Measurements from ENCODE around the gene YPEL2.
"Not testable (repeated sequence)": the region's sequence is repeated elsewhere in the genome, so short reads cannot be mapped to it uniquely, and the experiment has no call there.

YPEL2 gene

DNA sequence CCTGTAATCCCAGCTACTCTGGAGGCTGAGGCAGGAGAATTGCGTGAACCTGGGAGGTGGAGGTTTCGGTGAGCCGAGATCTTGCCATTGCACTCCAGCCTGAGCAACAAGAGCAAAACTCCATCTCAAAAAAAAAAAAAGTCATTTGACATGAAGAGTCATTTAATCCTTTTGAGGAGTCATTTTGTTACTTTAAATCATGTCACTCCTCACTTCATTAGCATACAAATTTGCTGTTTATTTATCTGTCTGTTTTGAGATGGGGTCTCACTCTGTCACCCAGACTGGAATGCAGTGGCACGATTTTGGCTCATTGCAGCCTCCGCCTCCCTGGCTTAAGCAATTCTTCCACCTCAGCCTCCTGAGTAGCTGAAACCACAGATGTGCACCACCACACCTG lies 81.0 kb downstream of the YPEL2 start:
- DNase-seq: not testable (repeated sequence)

DNA sequence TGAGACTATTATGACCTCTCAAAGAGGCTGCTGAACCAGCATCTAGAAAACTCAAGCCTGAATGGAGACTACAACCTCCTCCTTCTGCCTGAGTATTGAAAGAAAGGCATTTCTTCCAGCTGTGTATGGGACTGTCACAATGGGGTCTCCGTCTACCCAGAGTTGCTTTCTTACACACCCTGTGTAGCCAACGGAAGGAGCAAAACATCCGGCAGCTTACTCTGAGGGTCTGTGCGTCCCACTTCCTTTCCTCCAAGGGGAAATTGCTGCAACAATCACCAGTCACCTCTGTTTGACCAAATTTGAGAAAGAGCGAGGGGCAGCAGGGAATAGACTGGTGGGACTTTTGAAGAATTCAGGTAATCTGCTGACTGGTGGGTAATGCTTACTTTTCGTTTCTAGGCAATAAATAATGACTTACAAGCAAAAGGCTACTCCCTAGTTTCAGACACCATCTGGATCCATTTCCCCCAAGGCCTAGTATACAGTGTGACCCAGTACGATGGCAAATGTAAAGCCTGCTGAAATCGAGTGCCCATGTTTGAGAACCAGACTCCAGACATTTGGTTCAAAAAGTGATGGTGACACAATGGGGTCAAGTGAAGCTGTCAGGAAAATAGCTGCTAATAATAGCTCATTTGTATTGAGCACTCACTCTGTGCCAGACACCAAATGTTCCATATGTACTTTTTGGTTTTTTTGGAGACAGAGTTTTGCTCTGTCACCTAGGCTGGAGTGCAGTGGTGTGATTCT lies 81.7 kb downstream of the YPEL2 start:
- no peak for DNase-seq

DNA sequence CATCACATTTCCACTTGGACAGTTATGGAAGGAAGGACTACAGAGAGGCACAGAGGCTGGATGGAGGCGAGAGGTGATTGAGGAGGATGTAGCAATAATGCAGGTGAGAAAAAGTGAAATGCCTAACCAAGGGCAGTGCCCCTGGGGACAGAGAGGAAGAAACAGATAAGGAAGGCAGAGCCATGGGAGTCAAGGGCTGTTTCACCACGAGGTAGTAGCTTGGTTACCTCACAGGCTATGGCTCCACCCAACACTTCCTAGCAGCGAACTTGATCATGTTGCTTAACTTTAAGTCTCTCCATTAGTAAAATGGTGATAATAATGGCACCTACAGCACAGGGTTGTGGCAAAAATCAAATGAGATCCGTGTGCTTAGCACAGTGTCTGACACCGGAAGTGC lies 83.9 kb downstream of the YPEL2 start:
- no peak for DNase-seq

DNA sequence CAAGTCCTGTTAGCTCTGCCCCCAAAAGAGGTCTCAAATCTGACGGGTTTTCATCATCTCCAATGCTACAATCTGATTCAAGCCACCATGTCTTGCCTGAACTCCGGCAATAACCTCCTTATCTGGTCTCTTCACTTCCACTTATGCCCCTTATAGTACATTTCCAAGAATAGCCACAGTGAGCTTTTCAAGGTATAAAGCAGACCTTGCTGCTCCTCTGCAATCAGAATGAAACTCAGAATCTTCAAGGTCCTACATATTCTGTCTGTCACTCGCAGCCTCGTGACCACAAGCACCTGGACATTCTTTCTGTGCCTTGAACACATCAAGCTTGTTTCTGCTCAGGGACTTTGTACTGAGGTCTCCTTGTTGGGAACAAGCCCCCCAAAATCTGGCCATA lies 84.7 kb downstream of the YPEL2 start:
- no peak for DNase-seq

DNA sequence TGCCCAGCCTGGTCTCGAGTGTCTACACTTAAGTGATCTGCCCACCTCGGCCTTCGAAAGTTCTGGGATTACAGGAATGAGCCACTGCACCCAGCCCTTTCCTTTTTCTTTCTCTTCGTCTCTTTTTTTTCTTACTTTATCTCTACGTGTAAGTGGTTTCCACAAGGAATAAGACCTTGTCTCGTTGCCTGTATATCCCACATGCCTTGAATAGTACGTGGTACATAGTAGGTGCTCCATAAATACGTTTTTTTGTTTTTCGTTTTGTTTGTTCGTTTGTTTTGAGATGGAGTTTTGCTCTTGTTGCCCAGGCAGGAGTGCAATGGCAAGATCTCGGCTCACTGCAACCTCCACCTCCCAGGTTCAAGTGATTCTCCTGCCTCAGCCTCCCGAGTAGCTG lies 86.0 kb downstream of the YPEL2 start:
- DNase-seq: no peak

DNA sequence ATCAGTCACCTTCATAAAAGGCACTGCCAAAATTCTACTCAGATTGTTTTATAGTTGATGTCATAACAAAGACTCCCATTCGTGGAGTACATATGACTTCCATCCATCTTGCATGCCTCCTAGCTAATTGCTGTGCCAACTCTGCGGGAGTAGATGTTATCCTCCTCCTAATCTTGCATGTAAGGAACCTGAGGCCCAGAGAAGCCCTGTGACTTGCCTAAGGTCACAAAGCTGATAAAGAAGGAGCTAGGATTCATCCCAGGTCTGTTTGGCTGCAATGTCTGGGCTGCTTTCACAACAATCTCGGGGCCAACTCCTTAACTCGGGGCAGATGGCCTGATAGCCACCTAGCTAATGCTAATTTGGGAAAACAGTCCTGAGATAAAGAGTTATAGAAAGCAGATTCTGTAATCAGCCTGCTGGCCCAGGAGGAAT lies 87.3 kb downstream of the YPEL2 start:
- DNase-seq: no peak

DNA sequence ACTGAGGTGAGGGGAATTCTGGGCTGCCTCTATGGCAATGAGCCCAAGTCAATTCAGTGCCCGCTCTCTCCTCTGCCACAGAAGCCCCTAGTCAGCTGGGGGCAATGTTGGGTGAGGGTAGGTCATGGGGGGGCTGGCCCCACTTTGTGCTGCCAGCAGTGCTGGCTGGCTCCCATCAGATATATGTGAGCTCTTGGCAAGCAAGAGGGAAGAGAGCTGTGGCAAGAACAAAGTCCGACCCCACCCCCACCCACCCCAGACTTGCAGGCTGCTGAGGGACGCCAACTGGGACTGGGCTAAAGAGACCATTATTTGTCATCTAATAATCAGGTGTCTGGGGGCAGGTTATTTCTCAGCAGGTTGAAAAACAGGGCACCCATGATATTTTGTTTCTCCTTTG lies 89.4 kb downstream of the YPEL2 start:
- no peak for DNase-seq

DNA sequence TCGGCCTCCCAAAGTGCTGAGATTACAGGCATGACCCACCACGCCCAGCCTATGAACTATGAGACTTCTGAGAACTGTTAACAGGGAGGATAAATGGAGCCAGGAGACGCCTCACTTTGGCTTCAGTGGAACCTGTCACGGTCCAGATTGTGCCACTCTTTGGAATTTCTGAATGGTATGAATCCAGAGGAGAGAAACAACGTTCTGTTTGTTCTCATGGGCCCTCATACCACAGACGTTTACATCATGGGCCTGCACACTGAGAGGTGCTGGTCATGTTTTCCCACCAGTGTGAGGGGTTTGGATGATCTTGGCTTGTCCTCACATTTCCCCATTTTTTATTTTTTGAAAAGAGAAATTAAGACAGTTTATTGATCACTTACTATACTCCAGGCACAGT lies 90.3 kb downstream of the YPEL2 start:
- no peak for DNase-seq

DNA sequence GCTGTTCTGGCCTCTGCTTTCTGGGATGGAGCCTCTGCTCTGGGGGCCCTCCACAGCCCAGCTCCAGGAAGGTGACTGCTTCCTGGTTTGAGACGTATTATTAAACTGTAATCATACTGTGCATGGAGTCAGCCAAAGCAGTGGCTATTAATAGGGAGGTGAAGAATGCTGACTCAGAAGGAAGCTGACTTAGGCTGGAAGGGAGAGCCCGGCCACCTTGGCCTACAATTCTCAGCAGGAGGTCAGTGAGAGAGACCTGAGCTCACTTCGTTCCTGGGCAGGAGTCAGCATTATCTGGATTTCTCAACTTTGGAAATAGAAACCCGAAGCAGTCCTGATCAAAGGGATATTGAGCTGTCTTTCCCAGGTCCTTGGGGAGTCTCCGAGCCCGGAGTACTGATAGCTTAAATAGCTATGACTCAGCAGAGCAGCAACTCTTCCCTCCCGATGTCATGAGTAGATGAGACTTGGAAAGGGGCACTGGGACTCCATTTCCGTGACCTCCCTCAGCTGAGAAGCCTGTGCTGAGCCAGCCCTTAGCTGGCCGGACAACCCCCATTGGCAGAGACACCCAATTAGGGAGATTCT lies 91.8 kb downstream of the YPEL2 start:
- DNase-seq: no peak

DNA sequence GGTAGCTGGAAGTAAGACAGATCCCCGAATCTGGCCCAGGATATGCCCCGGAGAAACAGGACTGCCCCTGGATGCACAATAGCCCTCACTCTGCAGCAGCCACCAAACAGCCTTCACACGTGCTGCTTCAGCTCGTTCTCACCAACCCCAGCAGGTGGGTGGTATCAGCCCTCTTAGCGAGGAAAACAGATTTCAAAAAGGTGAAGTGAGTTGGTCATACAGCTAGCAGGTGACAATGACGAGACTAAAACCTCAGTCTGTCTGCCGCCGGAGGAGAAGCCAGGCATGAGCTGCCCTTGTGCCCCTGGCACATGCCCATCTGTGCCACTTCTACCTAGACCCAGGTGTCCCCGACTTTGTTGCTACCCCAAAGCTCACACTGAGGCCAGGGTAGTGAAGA lies 92.4 kb downstream of the YPEL2 start:
- DNase-seq: no peak

DNA sequence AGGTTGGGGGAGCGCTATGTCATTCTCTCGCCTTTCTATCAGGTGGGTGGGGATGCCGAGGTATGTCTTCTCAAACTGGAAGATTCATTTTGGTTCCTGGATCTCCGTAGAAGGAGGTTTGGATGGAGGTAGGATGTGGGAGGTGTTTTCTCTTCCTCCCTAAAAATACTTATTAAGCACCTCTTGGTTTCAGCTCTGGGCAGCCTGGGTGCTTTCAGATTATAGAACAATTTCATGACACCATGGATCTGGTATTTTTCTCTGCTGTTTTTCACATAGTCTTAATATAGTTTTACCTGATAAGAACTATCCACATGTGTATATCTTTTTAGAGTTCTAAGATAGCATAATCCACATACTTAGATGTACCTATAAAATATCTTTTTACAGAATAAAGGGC lies 92.9 kb downstream of the YPEL2 start:
- no peak for DNase-seq

DNA sequence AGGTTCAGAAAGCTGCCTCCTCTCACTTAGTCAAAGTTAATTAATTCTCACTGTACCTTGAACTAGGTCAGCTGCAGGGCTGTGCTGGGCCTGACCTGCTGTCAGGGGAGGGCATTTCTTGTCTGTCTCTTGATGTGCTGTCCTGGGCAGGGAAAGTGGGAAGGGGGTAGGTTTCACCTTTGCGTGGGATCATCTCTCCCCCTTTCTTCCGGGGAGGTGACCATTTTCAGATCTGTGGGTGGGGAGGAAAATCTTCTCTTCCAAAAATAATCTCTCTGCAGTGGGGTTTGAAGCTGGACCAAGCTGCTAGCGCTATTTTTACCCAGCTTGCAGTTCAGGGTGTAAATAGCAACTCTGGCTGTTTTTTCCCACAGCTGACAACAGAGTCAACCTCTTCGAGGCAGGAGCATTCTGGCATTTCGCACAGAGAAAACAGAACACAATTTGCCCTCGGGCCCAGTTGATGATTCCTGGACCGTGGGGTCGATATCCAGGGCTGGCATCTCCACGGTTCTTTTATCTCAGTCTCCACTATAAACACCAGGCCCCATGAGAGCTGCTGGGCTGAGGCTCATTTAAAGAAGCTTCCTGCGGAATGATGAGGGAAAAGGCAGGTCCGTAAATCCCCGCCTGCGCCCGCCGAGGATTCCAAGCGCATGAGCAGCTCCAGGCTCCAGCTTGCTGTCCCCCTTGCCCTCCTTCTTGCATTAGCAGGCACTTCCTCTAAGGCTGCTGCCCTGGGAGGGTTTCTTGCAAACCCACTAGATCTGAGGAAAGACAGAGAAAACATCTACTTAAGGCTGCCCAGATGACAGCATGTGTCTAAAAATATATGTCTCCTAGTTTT lies 93.9 kb downstream of the YPEL2 start:
- no peak for DNase-seq

DNA sequence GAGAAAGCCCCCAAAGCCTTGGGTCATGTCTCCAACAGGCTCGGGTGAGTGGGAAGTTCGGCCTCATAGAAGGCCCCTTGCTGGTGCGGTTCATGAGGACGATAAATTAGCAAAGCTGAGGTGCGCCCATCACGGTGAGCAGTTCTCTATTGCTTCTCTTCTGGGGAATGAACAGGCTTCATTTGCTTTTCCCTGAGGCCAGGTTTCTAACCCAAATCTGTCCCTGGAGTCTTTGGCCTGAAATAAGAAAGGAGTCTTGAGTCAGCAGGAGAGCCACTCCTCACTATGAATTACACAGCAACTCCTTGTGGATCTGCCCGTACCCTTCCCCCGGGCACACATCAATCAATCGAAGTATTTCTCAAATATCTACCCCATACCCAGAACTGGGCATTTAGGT lies 94.6 kb downstream of the YPEL2 start:
- DNase-seq: no peak

DNA sequence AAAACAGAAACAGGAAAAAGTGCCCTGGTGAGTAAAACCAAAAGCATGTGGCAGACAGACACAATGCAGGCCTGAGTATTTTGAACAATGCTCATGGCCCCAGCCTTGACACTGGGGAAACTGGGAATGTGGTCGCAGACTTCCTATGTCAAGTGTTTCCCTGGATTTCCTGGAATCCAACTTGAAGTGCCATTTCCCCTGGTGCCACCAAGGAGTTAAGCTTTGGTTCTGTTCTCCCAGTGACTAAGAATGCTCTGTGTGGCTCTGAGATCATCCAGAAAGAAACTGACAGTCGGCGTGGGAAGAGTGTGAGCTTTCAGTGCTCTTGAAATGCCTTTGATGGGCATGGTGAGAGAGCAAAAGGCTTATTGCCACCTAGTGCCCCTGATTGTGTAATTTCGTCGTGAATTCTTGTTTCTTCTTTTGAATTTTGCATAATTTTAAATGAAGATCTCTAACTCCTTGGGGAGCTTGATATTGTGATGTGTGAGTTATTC lies 96.0 kb downstream of the YPEL2 start:
- DNase-seq: peak; percentile 59

DNA sequence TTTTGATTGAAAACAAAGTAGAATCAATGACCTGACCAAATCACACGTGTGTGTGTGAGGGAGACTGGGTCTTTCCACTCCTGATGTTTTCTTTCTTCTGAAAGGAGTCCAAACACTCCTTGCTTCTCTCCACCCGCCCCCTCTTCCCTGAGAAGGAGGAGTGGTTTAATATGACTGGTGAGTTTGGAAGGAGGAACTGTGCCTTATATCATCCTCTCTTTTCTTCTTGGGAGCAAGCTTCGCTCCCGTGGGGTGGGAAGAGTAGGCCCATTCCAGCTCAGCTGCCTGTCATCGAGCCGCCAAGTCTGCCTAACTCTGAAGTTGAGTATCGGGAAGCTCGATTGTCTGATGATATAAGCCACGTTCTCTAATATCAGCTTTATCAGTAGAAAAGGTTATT lies 96.5 kb downstream of the YPEL2 start:
- no peak for DNase-seq

DNA sequence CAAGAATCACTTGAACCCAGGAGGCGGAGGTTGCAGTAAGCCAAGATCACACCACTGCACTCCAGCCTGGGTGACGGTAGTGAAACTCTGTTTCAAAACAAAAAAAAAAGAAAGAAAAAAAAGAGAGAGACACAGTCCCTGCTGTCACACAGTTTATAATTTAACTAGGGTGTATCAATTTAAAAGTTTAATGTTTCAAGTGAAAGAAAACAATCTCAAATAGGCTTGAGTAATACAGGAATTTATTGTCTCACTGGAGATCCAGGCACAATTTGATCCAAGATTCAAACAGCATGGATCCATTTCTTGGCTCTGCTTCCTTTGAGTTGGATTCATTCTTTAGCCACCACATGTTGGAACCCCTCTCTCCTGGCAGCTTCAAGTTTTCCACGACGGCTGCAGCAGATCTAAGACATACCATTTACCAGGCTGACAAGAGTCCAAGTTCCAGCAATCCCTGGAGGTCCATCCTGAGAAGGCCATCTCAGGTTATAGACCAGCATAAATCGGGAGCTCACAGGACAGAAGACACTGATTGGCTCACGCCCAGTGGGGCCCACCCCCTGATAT lies 97.5 kb downstream of the YPEL2 start:
- DNase-seq: no peak

DNA sequence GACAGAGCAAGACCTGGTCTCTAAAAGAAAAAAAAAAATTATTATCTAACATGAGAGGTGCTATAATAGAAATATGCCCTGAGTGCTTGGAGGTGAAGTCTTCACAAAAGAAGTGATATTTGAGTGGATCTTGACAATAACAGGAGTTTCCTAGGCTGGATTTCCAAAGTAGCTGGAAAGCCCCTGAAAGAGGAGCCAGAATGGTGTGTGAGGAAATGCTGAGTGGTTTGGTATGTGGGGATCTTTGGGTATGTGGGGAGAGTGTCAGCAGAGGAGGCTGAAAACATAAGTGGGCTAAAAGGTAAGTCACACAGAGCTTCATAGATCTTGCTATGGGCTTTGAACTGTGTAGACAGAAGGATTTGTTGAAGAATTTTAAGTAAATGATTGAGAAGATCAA lies 100.1 kb downstream of the YPEL2 start:
- DNase-seq: no peak

DNA sequence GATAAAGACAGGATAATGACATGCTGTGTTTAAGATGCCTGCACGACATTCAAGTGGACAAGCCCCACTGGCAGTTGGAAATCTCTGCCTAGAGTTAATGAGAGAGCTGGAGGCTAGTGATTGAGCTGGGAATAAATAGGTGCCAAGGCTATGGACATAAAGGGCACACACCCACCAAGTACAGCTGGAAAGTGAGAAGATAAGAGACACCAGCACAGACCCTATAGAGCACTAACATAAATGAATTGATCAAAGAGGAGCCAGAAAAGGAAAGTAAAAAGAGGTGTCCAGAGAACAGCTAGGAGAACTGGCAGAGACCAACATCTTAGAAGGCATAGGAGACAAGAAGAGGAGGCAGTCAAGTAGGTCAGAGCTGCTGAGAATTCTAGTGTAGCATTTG lies 101.2 kb downstream of the YPEL2 start:
- DNase-seq: no peak

DNA sequence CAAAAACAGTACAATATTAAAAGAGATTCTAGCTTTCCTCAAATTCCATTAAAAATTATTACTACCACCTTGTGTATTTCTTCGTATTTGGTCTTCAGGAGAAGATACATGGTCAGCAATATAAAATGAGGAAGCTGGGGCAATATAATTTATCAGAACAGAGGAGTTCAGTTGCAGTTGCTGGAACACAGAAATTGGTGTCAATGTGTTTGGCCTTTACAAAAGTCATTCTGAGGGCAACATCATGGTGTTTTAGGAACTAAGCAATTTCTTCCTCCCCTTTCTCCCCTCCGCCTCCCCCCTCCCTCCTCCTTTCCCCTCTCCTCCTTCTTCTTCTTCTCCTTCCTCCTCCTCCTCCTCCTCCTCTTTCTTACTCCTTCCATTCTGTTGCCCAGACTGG lies 102.1 kb downstream of the YPEL2 start:
- DNase-seq: no peak

DNA sequence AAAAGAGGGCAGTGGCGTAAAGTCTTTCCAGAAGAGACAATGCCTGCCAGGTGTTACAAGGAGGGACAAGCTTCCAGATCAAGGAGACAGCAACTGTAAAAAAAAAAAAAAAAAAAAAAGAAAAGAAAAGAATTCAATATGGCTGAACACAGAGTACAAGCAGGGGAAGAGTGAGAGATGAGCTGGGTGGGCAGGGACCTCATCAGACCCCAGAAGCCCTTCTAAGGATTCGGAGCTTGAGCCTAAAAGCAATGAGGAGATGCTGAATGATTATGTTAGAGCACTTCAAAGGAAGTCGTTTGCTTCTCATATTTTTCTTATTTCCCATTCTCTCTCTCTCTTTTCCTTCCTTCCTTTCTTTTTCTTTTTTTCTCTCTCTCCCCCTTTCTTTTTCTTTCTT lies 103.0 kb downstream of the YPEL2 start:
- DNase-seq: no peak

DNA sequence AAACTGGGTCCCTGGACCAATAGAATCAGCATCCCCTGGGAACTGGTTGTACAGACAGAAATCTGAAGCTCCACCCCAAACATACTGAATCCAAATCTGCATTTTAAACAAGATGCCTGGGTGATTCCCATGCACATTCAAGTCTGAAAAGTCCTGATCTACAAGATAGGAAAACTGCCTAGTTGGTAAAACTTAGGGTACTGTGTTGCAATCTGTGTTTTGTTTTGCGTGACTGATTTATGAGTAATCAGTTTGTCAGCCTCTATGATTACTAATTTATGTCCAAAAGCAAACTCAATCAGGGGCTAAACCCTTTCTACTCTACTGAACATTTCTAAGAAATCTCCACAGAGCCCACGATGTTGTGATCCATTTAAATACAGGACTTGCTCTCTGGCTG lies 103.8 kb downstream of the YPEL2 start:
- no peak for DNase-seq

DNA sequence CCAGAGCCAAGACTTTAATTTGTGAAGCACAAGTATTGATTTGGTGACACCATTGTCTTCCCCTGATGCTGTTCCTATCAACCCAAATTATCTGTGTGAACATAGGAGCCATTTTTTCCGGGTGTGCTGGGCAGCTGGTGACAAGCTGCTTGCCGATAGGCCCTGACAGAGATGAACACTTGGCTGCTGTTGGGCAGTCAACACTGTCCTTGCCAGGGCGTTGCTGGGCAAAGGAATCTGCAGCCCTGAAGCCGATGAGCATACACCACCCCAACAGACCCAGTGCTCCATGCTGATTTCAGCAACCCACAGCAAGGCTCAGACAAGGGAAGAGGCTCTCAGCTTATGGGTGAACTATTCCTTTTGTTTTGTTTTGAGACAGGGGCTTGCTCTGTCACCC lies 105.4 kb downstream of the YPEL2 start:
- DNase-seq: no peak

DNA sequence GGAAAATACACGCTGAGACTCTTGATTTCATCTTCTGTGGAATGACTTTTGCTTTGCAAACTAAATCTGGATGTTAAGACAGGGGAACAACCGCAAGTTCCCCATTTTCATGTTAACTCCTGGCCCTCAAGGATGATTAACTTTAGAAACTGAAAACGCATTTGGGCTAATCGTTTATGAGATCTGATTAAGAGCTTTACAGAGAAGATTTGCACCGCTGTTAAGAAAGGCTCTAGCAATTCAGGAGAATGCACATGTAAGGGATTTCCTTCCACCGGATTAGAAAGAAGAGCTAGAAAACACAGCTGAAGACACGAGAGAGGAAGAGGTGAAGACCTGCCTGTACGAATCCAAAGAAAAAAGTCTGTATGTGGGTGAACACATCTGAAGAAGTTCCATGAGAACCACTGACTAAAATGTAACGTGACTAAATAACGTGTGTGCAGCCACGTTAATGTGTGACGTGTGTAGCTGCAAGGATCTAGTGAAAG lies 106.4 kb downstream of the YPEL2 start:
- no peak for DNase-seq

Measured in stimulated activated CD8-positive, alpha-beta memory T cell treated with anti-CD3 and anti-CD28 coated beads, Interleukin-4, amount 100 ng/mL, for 48 hours (primary cell).